HG02759 (cell line): ENCODE results near the gene AKNA.

Experiments used
- ATAC-seq: cut with Tn5 transposase; IDR thresholded peaks from one replicate; pipeline ENCODE4 v1.9.1; 2021; ENCODE audit warnings: mild to moderate bottlenecking, moderate library complexity; ENCODE audit not compliant: unreplicated experiment

Gene AKNA

GRCh38 chr9:114366334-114367128, 21.3 kb downstream of the AKNA start:
- peak; percentile 50 for ATAC-seq

- no peak for ATAC-seq
Observed at GRCh38 chr9:114365194-114365593, 22.6 kb downstream of the AKNA start.

GRCh38 chr9:114364134-114365041, 23.4 kb downstream of the AKNA start:
- no peak for ATAC-seq

GRCh38 chr9:114363424-114363823, 24.4 kb downstream of the AKNA start:
- ATAC-seq: no peak

- no peak for ATAC-seq
Observed at GRCh38 chr9:114362394-114362793, 25.4 kb downstream of the AKNA start.

GRCh38 chr9:114361542-114361941, 26.2 kb downstream of the AKNA start:
- ATAC-seq: no peak

GRCh38 chr9:114359801-114360200, 28.0 kb downstream of the AKNA start:
- no peak for ATAC-seq

GRCh38 chr9:114357911-114358328, 29.9 kb downstream of the AKNA start:
- no peak for ATAC-seq

- ATAC-seq: no peak
Observed at GRCh38 chr9:114357360-114357759, 30.4 kb downstream of the AKNA start.

- no peak for ATAC-seq
Observed at GRCh38 chr9:114356792-114357191, 31.0 kb downstream of the AKNA start.

- no peak for ATAC-seq
Observed at GRCh38 chr9:114355821-114356220, 32.0 kb downstream of the AKNA start.

GRCh38 chr9:114351932-114352331, 35.9 kb downstream of the AKNA start:
- no peak for ATAC-seq

GRCh38 chr9:114350636-114351401, 37.0 kb downstream of the AKNA start:
- no peak for ATAC-seq

- no peak for ATAC-seq
Observed at GRCh38 chr9:114349713-114350480, 37.9 kb downstream of the AKNA start.

- peak; percentile 93 for ATAC-seq
Observed at GRCh38 chr9:114348906-114349482, 38.8 kb downstream of the AKNA start.

GRCh38 chr9:114348261-114348905, 39.4 kb downstream of the AKNA start:
- no peak for ATAC-seq

- ATAC-seq: no peak
Observed at GRCh38 chr9:114347675-114348074, 40.1 kb downstream of the AKNA start.

- no peak for ATAC-seq
Observed at GRCh38 chr9:114346146-114346545, 41.6 kb downstream of the AKNA start.

GRCh38 chr9:114345493-114346065, 42.2 kb downstream of the AKNA start:
- ATAC-seq: no peak
